Bronchial epithelial cell (primary cell): ENCODE results near the gene KCNK1. TPM values are rescaled to one million over a fixed set of nuclear protein-coding genes. Genes with fewer than 3 reads are reported as not detected.
"Not testable (repeated sequence)": the region's sequence is repeated elsewhere in the genome, so short reads cannot be mapped to it uniquely, and the experiment has no call there.

ENCODE experiments used
- DNase-seq: peaks from one replicate; pipeline ENCODE4 v3.0.0-alpha.2; 2010; ENCODE audit warnings: low read depth
- FAIRE-seq: peaks from 2 replicates; lab custom pipeline; 2011; peaks lifted over from hg19 to GRCh38; lab: Jason Lieb, UNC
- H3K27me3 ChIP-seq: 2 replicates; pipeline ENCODE4 v1.5.1; 2011; ENCODE audit warnings: low read length; ENCODE audit not compliant: control insufficient read depth, insufficient read depth
- H3K36me3 ChIP-seq: 2 replicates; pipeline ENCODE4 v1.5.1; 2011; ENCODE audit warnings: low read length; ENCODE audit not compliant: control insufficient read depth, insufficient read depth
- H3K4me3 ChIP-seq: 2 replicates; pipeline ENCODE4 v1.5.1; 2011; ENCODE audit warnings: mild to moderate bottlenecking, low read depth, low read length, control low read depth
- total RNA-seq: library from RNA; depleted of rRNA; stranded (reverse); fragments of >200 nt; gene quantifications from 2 replicates; pipeline ENCODE4 v1.2.1, GENCODE V29; 2014
- TF ChIP-seq, protein P1 (sequence below): IDR thresholded peaks from 2 replicates; pipeline ENCODE4 v1.5.1; 2011; ENCODE audit warnings: mild to moderate bottlenecking, moderate library complexity, low read length, control low read depth, inconsistent platforms; ENCODE audit not compliant: insufficient read depth, severe bottlenecking

Gene KCNK1
- total RNA-seq, 1 donor from 2014 or later: 25.8 TPM

DNA sequence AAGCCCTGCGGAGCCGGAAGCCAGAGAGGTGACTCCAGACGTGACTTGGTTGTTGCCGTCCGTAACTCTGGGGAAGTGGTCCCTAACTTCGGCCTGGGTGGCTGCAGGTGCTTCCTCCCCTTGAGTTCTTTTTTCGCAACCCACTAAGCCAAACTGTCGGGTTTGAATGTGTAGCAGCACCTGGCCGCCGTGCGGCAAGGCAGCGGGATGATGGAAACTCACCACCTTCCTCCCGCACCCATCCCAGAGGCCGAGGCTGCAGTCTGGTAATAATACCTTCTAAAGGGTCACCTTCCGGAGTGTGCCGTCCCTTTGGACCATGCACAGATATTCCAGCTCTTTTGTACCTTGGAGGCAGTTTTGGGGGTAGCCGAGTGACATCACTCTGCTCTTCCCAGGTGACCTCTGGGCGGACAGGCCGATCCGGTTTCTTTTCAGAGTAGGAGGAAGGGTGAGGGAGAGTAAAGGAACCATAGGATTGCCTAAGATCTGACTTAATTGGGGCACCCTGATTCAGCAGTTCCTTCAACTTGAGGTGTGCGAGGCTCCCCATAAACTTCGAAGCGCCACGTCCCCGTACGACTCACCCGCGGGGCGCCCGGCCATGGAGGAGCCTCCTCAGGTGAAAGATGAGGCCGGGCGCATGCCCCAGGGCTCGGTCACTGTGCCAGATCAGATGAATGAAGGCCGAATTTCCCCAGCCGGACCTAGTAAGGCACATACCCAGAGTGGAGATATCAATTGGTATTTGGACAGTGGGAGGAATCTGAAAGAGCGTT is 1.0 kb downstream of the KCNK1 start:
- DNase-seq: peak; percentile 61
- no peaks in the 10 kb centered on the region for H3K27me3 ChIP-seq
- H3K4me3 ChIP-seq: peak overlapping the region; percentile 61
- TF ChIP-seq, protein P1, sequence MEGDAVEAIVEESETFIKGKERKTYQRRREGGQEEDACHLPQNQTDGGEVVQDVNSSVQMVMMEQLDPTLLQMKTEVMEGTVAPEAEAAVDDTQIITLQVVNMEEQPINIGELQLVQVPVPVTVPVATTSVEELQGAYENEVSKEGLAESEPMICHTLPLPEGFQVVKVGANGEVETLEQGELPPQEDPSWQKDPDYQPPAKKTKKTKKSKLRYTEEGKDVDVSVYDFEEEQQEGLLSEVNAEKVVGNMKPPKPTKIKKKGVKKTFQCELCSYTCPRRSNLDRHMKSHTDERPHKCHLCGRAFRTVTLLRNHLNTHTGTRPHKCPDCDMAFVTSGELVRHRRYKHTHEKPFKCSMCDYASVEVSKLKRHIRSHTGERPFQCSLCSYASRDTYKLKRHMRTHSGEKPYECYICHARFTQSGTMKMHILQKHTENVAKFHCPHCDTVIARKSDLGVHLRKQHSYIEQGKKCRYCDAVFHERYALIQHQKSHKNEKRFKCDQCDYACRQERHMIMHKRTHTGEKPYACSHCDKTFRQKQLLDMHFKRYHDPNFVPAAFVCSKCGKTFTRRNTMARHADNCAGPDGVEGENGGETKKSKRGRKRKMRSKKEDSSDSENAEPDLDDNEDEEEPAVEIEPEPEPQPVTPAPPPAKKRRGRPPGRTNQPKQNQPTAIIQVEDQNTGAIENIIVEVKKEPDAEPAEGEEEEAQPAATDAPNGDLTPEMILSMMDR: no peak
- no peak for FAIRE-seq
- H3K36me3 ChIP-seq: peaks cover 1% of the 10 kb centered on the region

DNA sequence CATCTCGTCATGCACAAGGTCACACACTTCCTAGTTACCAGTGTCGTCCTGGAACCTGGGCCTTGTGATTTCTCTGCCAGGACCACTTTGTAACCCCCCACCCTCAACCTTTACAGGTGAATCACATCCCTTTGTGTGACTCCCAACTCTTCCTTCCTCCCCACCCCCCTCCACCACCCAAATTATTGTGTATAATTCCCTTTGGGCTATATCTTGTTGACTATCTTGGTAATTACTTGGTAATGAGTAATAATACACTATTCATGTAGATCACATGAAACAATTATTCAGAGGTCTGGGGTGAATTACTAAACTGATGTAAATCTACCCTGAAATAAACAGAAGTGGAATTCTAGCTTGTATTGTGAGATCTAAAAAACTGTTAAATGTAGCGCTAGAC is 1.7 kb downstream of the KCNK1 start:
- Histone ChIP-seq H3K27me3 (no peaks in the 10 kb centered on the region), H3K36me3 (peaks cover 1% of the 10 kb centered on the region), H3K4me3 (peak overlapping the region; percentile 61)
- TF ChIP-seq, protein P1: no peak
- FAIRE-seq: no peak
- peak; percentile 73 for DNase-seq

DNA sequence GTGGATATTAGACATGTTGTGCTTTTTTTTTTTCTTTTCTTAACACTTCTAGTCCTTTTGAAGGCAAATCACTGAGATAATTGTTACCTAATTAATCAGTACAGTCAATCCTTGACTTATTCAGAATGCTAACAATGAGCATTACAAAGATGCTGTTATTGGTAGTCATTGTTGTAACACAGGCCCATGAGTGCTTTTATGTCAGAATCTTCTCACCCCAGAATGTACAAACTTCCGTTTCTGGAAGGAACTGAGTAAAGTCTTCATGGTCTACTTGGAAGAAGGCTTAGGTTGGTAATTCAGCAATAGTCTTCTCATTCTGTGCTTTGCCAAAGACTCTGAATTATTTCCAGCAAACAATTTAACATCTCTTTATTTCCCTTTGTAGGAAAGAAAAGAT is 3.1 kb downstream of the KCNK1 start:
- Histone ChIP-seq H3K27me3 (no peaks in the 10 kb centered on the region), H3K4me3 (no peak overlapping the region), H3K36me3 (peaks cover 1% of the 10 kb centered on the region)
- DNase-seq (no peak), FAIRE-seq (peak; percentile 32)
- TF ChIP-seq, protein P1: no peak

DNA sequence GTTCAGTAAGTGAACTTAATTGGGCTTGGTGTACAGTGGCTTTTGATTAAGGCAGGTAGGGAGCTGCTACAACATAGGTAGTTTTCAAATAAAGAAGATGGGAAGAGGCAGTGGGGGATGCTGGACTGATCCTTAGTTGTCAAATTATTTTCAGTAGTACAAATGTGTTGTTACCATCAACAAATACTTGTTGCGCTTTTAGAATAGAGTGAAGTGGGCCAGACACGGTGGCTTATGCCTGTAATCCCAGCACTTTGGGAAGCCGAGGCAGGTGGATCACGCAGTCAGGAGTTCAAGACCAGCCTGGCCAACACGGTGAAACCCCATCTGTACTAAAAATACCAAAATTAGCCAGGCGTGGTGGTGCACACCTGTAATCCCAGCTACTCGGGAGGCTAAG is 5.5 kb downstream of the KCNK1 start:
- not testable (repeated sequence) for H3K36me3 ChIP-seq, H3K27me3 ChIP-seq, H3K4me3 ChIP-seq, FAIRE-seq, DNase-seq

DNA sequence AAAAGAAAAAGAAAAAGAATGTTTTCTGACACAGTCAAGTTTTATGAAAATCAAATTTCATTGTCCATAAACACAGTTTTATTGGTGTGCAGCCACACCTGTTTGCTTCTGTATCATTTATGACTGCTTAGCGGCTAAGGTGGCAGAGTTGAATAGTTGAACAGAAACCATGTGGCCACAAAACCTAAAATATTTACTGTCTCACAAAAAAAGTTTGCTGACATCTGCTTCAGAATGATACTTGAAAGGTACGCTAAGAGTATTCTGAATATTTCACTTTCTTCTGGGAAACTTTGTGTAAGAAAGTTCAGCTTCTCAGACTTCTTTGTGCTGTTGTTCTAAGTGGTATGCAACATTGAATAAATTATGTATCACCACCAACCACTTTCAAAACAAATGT is 6.2 kb downstream of the KCNK1 start:
- Histone ChIP-seq H3K27me3 (no peaks in the 10 kb centered on the region), H3K36me3 (peaks cover 4% of the 10 kb centered on the region), H3K4me3 (no peak overlapping the region)
- TF ChIP-seq, protein P1: no peak
- no peak for FAIRE-seq
- DNase-seq: no peak

DNA sequence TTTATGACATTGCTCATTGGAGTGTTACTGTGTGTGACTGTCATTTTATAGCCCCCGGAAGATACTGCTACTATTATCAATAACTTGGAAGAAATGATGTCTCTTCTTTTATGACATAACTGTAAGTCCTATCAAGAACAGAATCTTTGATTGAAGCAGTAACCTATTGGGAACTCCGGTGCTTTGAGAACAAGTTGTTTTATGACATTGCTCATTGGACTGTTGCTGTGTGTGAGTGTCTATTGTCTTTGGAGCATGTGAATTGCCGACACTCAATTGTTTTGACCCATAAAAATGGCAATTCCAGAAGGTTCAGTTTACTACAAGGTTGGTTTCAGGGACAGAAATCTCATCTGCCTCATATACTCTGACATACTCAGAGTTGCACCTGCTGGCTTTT is 8.0 kb downstream of the KCNK1 start:
- FAIRE-seq: no peak
- no peak overlapping the region for H3K4me3 ChIP-seq
- H3K27me3 ChIP-seq: no peaks in the 10 kb centered on the region
- no peak for DNase-seq
- H3K36me3 ChIP-seq: peaks cover 4% of the 10 kb centered on the region
- TF ChIP-seq, protein P1: no peak
